SK-N-SH (cell line): Measurements from ENCODE around the gene MIPOL1. TPM values are rescaled to one million over a fixed set of nuclear protein-coding genes. Genes with fewer than 3 reads are reported as not detected.

ENCODE experiments used
- CTCF ChIA-PET: fragments of 300-600, 350-600 bp; formaldehyde crosslinking; extraction: SDS; loops from one replicate; lab custom pipeline; 2021; lab: Yijun Ruan, JAX
- POLR2A ChIA-PET: fragments of 350-600 bp; sonication (Branson Sonifier 250); formaldehyde crosslinking; extraction: SDS; loops from one replicate; lab custom pipeline; 2020; ENCODE audit warnings: antibody characterized with exemption, inconsistent platforms; lab: Yijun Ruan, JAX
- DNase-seq: peaks from one replicate; pipeline ENCODE4 v3.0.0; 2012
- H2AFZ ChIP-seq: fragments of 200-600 bp; sonication (generic); 2 replicates; pipeline ENCODE4 v1.8.1; 2016; ENCODE audit warnings: antibody characterized with exemption, mild to moderate bottlenecking, low read depth
- H3F3A ChIP-seq: fragments of 200-600 bp; sonication (generic); replicated peaks from 2 replicates; pipeline ENCODE3; 2016; ENCODE audit warnings: antibody characterized with exemption, mild to moderate bottlenecking; ENCODE audit not compliant: insufficient read depth
- H3K27ac ChIP-seq, 2 experiments: fragments of 200-500 bp in 1 of 2; fragments of 200-600 bp in 1 of 2; sonication (Bioruptor generic) in 1 of 2; sonication (generic), shearing (Covaris generic) in 1 of 2; 2 replicates each; pipeline versions ENCODE4 v1.5.1 to v1.6.1; 2014 to 2016; ENCODE audit warnings: low read depth in 2 of 2, inconsistent platforms in 1 of 2, low read length in 1 of 2, mild to moderate bottlenecking in 1 of 2, mixed read lengths in 1 of 2
- H3K27me3 ChIP-seq: fragments of 200-600 bp; sonication (generic), shearing (Covaris generic); 2 replicates; pipeline ENCODE4 v1.6.1; 2016; ENCODE audit warnings: mixed run types; ENCODE audit not compliant: insufficient read depth
- H3K36me3 ChIP-seq, 2 experiments: fragments of 200-500 bp in 1 of 2; fragments of 200-600 bp in 1 of 2; sonication (Bioruptor generic) in 1 of 2; sonication (generic) in 1 of 2; replicated peaks in 1 of 2; 2 replicates each; pipeline versions ENCODE3 to v1.5.1; 2014 to 2016; ENCODE audit warnings: low read length in 1 of 2, mild to moderate bottlenecking in 1 of 2; ENCODE audit not compliant: insufficient read depth in 2 of 2, control insufficient read depth in 1 of 2
- H3K4me1 ChIP-seq, 2 experiments: fragments of 200-500 bp in 1 of 2; fragments of 200-600 bp in 1 of 2; sonication (Bioruptor generic) in 1 of 2; sonication (generic), shearing (Covaris generic) in 1 of 2; 2 replicates each; pipeline versions ENCODE4 v1.5.1 to v1.6.1; 2014 to 2016; ENCODE audit warnings: low read depth in 1 of 2, low read length in 1 of 2, mixed run types in 1 of 2; ENCODE audit not compliant: insufficient read depth in 2 of 2, control insufficient read depth in 1 of 2
- H3K4me2 ChIP-seq: fragments of 200-600 bp; sonication (generic), shearing (Covaris generic); 2 replicates; pipeline ENCODE4 v1.6.1; 2017; ENCODE audit warnings: mixed run types
- H3K4me3 ChIP-seq, 2 experiments: fragments of 200-500 bp in 1 of 2; fragments of 200-600 bp in 1 of 2; sonication (Bioruptor generic) in 1 of 2; sonication (generic), shearing (Covaris generic) in 1 of 2; 2 replicates each; pipeline versions ENCODE4 v1.5.1 to v1.8.1; 2014 to 2016; ENCODE audit warnings: low read depth in 2 of 2, inconsistent platforms in 1 of 2, low read length in 1 of 2, mild to moderate bottlenecking in 1 of 2, mixed read lengths in 1 of 2, moderate library complexity in 1 of 2
- H3K79me2 ChIP-seq: fragments of 200-600 bp; sonication (generic); 2 replicates; pipeline ENCODE4 v1.8.1; 2017; ENCODE audit warnings: mild to moderate bottlenecking; ENCODE audit not compliant: insufficient read depth
- H3K9ac ChIP-seq: fragments of 200-600 bp; sonication (generic); 2 replicates; pipeline ENCODE4 v1.6.1; 2017; ENCODE audit warnings: mixed run types
- H3K9me2 ChIP-seq: fragments of 200-600 bp; sonication (generic); 2 replicates; pipeline ENCODE4 v1.6.1; 2017; ENCODE audit warnings: mixed run types
- H3K9me3 ChIP-seq: fragments of 200-600 bp; sonication (generic); 2 replicates; pipeline ENCODE4 v1.6.1; 2017; ENCODE audit warnings: mixed run types, mild to moderate bottlenecking, moderate library complexity
- H4K20me1 ChIP-seq: fragments of 200-600 bp; sonication (generic); 2 replicates; pipeline ENCODE4 v1.6.1; 2017; ENCODE audit warnings: mild to moderate bottlenecking, mixed run types; ENCODE audit not compliant: insufficient read depth
- ELF1 ChIP-seq: IDR thresholded peaks from 2 replicates; pipeline ENCODE4 v1.4.0; 2012
- EP300 ChIP-seq, 2 experiments: IDR thresholded peaks; 2 replicates each; pipeline versions ENCODE4 v1.4.0 to v1.6.1; 2012; ENCODE audit warnings: borderline replicate concordance in 1 of 2, low read depth in 1 of 2, low read length in 1 of 2
- FOXM1 ChIP-seq: IDR thresholded peaks from 2 replicates; pipeline ENCODE4 v1.4.0; 2012; ENCODE audit warnings: low read depth, mild to moderate bottlenecking
- GATA2 ChIP-seq: sonication (generic); formaldehyde crosslinking; IDR thresholded peaks from 2 replicates; pipeline ENCODE4 v1.5.0; 2020; ENCODE audit warnings: mild to moderate bottlenecking, missing genetic modification reagents
- IRF3 ChIP-seq: fragments of 150-350 bp; IDR thresholded peaks from 2 replicates; pipeline ENCODE4 v1.6.1; 2016; ENCODE audit warnings: mild to moderate bottlenecking, low read depth, low read length
- MEF2A ChIP-seq: IDR thresholded peaks from 2 replicates; pipeline ENCODE4 v1.4.0; 2012; ENCODE audit warnings: low read depth, borderline replicate concordance
- MXI1 ChIP-seq: IDR thresholded peaks from 2 replicates; pipeline ENCODE4 v1.6.1; 2012; ENCODE audit warnings: mild to moderate bottlenecking, low read depth, low read length, improper control_type of control experiment
- PBX3 ChIP-seq: IDR thresholded peaks from 2 replicates; pipeline ENCODE4; 2012
- POLR2AphosphoS5 ChIP-seq: IDR thresholded peaks from 2 replicates; pipeline ENCODE4 v1.6.1; 2012; ENCODE audit warnings: low read depth, low read length
- RCOR1 ChIP-seq: fragments of 150-350 bp; IDR thresholded peaks from 2 replicates; pipeline ENCODE4 v1.6.1; 2017; ENCODE audit warnings: antibody characterized with exemption, low read length
- RFX5 ChIP-seq: IDR thresholded peaks from 2 replicates; pipeline ENCODE4 v1.6.1; 2012; ENCODE audit warnings: mild to moderate bottlenecking, improper control_type of control experiment, low read length
- TAF1 ChIP-seq: IDR thresholded peaks from 2 replicates; pipeline ENCODE4 v1.6.1; 2012; ENCODE audit warnings: low read depth, mild to moderate bottlenecking, low read length, moderate library complexity, borderline replicate concordance
- ZBTB33 ChIP-seq: IDR thresholded peaks from 2 replicates; pipeline ENCODE4 v1.4.0; 2012; ENCODE audit warnings: low read depth, borderline replicate concordance
- WGBS: methylation state at CpG from one replicate; pipeline ENCODE4 v1.1.6; 2017; ENCODE audit warnings: low lambda C conversion rate; 5-methylcytosine and 5-hydroxymethylcytosine counted together
- polyA plus RNA-seq, 3 experiments: library from polyadenylated mRNA; depleted of rRNA; stranded (reverse); fragments of >200 nt; gene quantifications; 2 replicates each; pipeline ENCODE4 v1.2.3, GENCODE V29; 2012
- TF ChIP-seq, protein P1 (sequence below): IDR thresholded peaks from 2 replicates; pipeline ENCODE4 v1.4.0; 2012; ENCODE audit warnings: low read depth, borderline replicate concordance
- TF ChIP-seq, protein P2 (sequence below): fragments of 200-600 bp; sonication (generic); IDR thresholded peaks from 2 replicates; pipeline ENCODE4 v1.6.1; 2017; ENCODE audit warnings: antibody characterized with exemption, mild to moderate bottlenecking, moderate library complexity
- TF ChIP-seq, protein P3 (sequence below): IDR thresholded peaks from 2 replicates; pipeline ENCODE4 v1.4.0; 2012; ENCODE audit warnings: low read depth

Gene MIPOL1
- polyA plus RNA-seq, 1 of the 3 experiments (the other 2 are of a cell fraction) = 0.23 TPM

DNA sequence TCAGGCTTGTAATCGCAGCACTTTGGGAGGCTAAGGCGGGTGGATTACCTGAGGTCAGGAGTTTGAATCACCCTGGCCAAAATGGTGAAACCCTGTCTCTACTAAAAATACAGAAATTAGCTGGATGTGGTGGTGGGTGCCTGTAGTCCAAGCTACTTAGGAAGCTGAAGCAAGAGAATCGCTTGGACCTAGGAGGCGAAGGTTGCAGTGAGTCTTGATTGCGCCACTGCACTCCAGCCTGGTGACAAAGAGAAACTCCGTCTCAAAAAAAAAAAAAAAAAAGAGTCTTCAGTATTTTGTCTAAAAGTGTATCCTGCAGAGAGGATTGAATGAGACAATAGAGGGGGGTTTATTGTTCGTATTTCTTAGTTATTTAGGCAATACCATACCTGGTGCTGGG, 372.0 kb downstream of the MIPOL1 start:
- Histone ChIP-seq H2AFZ (no peak overlapping the region), H3K9ac (no peak overlapping the region), H3K36me3 (no peaks in the 10 kb centered on the region), H3K9me3 (no peaks in the 10 kb centered on the region), H3K27ac (no peak overlapping the region), H3K27me3 (no peaks in the 10 kb centered on the region), H3K4me2 (no peak overlapping the region), H3K9me2 (no peaks in the 10 kb centered on the region), H4K20me1 (no peaks in the 10 kb centered on the region), H3K4me3 (no peak overlapping the region), H3K4me1 (no peaks in the 10 kb centered on the region), H3F3A (no peaks in the 10 kb centered on the region), H3K79me2 (no peaks in the 10 kb centered on the region)
- WGBS = 17% methylated on average over 7 of the region's 7 CpGs
- no peak for DNase-seq
- POLR2A ChIA-PET = no interaction called here
- TF ChIP-seq EP300 (IDR thresholded peaks at IDR 0.05; ENCODE audit: borderline replicate concordance in 1 of 2, low read depth in 1 of 2, low read length in 1 of 2) (no peak), ZBTB33 (no peak), TAF1 (no peak), FOXM1 (no peak), MEF2A (no peak), POLR2AphosphoS5 (no peak), RCOR1 (no peak), GATA2 (no peak), IRF3 (no peak), RFX5 (no peak), ELF1 (no peak), MXI1 (no peak), PBX3 (no peak)
- TF ChIP-seq, protein P1, sequence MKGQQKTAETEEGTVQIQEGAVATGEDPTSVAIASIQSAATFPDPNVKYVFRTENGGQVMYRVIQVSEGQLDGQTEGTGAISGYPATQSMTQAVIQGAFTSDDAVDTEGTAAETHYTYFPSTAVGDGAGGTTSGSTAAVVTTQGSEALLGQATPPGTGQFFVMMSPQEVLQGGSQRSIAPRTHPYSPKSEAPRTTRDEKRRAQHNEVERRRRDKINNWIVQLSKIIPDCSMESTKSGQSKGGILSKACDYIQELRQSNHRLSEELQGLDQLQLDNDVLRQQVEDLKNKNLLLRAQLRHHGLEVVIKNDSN = no peak
- TF ChIP-seq, protein P2, sequence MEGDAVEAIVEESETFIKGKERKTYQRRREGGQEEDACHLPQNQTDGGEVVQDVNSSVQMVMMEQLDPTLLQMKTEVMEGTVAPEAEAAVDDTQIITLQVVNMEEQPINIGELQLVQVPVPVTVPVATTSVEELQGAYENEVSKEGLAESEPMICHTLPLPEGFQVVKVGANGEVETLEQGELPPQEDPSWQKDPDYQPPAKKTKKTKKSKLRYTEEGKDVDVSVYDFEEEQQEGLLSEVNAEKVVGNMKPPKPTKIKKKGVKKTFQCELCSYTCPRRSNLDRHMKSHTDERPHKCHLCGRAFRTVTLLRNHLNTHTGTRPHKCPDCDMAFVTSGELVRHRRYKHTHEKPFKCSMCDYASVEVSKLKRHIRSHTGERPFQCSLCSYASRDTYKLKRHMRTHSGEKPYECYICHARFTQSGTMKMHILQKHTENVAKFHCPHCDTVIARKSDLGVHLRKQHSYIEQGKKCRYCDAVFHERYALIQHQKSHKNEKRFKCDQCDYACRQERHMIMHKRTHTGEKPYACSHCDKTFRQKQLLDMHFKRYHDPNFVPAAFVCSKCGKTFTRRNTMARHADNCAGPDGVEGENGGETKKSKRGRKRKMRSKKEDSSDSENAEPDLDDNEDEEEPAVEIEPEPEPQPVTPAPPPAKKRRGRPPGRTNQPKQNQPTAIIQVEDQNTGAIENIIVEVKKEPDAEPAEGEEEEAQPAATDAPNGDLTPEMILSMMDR = no peak
- TF ChIP-seq, protein P3, sequence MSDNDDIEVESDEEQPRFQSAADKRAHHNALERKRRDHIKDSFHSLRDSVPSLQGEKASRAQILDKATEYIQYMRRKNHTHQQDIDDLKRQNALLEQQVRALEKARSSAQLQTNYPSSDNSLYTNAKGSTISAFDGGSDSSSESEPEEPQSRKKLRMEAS = no peak
- CTCF ChIA-PET = no interaction called here
